Mesenchymal stem cell (in vitro differentiated cells and primary cell): ENCODE data around the gene TCEAL1.
A peak's percentile ranks its signal among the peaks of the same experiment; 100 is the strongest.
"Not testable (repeated sequence)": the region's sequence is repeated elsewhere in the genome, so short reads cannot be mapped to it uniquely, and the experiment has no call there.

ENCODE experiments used
- DNase-seq: peaks from one replicate; pipeline ENCODE4 v3.0.0-alpha.2; 2013
- H2AFZ ChIP-seq: one replicate; pipeline ENCODE4 v1.6.1; 2013; ENCODE audit warnings: low read depth, mild to moderate bottlenecking, control low read depth, inconsistent platforms, low read length, moderate library complexity
- H2AK5ac ChIP-seq: 2 replicates; pipeline ENCODE4 v1.6.1; 2013; ENCODE audit warnings: low read length, moderate library complexity, mild to moderate bottlenecking, inconsistent platforms; ENCODE audit not compliant: severe bottlenecking
- H2BK120ac ChIP-seq: one replicate; pipeline ENCODE4 v1.6.1; 2013; ENCODE audit warnings: low read depth, mild to moderate bottlenecking, inconsistent platforms, low read length, moderate library complexity
- H2BK12ac ChIP-seq, 2 experiments: one replicate each; pipeline ENCODE4 v1.6.1; 2013; ENCODE audit warnings: inconsistent platforms in 2 of 2, low read length in 2 of 2, mild to moderate bottlenecking in 2 of 2, moderate library complexity in 2 of 2, control low read depth in 1 of 2
- H2BK15ac ChIP-seq: one replicate; pipeline ENCODE4 v1.6.1; 2013; ENCODE audit warnings: mild to moderate bottlenecking, low read depth, inconsistent platforms; ENCODE audit not compliant: poor library complexity, severe bottlenecking
- H2BK5ac ChIP-seq: 2 replicates; pipeline ENCODE4 v1.6.1; 2013; ENCODE audit warnings: low read depth, mild to moderate bottlenecking, low read length, control low read depth, inconsistent platforms; ENCODE audit not compliant: poor library complexity, severe bottlenecking
- H3K14ac ChIP-seq, 2 experiments: one replicate each; pipeline ENCODE4 v1.6.1; 2013; ENCODE audit warnings: inconsistent platforms in 2 of 2, low read length in 2 of 2, control low read depth in 1 of 2, mild to moderate bottlenecking in 1 of 2, moderate library complexity in 1 of 2
- H3K18ac ChIP-seq, 2 experiments: one replicate each; pipeline ENCODE4 v1.6.1; 2013; ENCODE audit warnings: inconsistent platforms in 2 of 2, low read length in 2 of 2, control low read depth in 1 of 2, low read depth in 1 of 2, mild to moderate bottlenecking in 1 of 2
- H3K23ac ChIP-seq, 2 experiments: one replicate each; pipeline ENCODE4 v1.6.1; 2013; ENCODE audit warnings: inconsistent platforms in 2 of 2, low read length in 2 of 2, mild to moderate bottlenecking in 2 of 2, moderate library complexity in 2 of 2, control low read depth in 1 of 2
- H3K27ac ChIP-seq: 2 replicates; pipeline ENCODE4 v1.5.1; 2013; ENCODE audit warnings: mild to moderate bottlenecking, moderate library complexity, low read length, control low read depth, inconsistent platforms; ENCODE audit not compliant: poor library complexity, severe bottlenecking
- H3K27me3 ChIP-seq, 2 experiments: 2 replicates each; pipeline versions ENCODE4 v1.6.1 to v1.7.0; 2013; ENCODE audit warnings: low read length in 2 of 2, mild to moderate bottlenecking in 2 of 2, moderate library complexity in 2 of 2, control low read depth in 1 of 2, inconsistent platforms in 1 of 2; ENCODE audit not compliant: control insufficient read depth in 1 of 2, insufficient read depth in 1 of 2
- H3K36me3 ChIP-seq, 2 experiments: 2 replicates each; pipeline versions ENCODE4 v1.6.1 to v1.7.0; 2013; ENCODE audit warnings: low read length in 2 of 2, control low read depth in 1 of 2, inconsistent platforms in 1 of 2, low read depth in 1 of 2, mild to moderate bottlenecking in 1 of 2; ENCODE audit not compliant: insufficient read depth in 2 of 2, control insufficient read depth in 1 of 2
- H3K4ac ChIP-seq, 2 experiments: one replicate each; pipeline ENCODE4 v1.6.1; 2013; ENCODE audit warnings: inconsistent platforms in 2 of 2, low read length in 2 of 2, mild to moderate bottlenecking in 2 of 2, moderate library complexity in 2 of 2, control low read depth in 1 of 2, low read depth in 1 of 2
- H3K4me1 ChIP-seq: 2 replicates; pipeline ENCODE4 v1.6.1; 2013; ENCODE audit warnings: low read depth, low read length, control low read depth; ENCODE audit not compliant: control insufficient read depth, insufficient read depth
- H3K4me2 ChIP-seq: 2 replicates; pipeline ENCODE4 v1.6.1; 2013; ENCODE audit warnings: low read length, mild to moderate bottlenecking, inconsistent platforms; ENCODE audit not compliant: poor library complexity, severe bottlenecking
- H3K4me3 ChIP-seq, 2 experiments: 2 replicates each; pipeline versions ENCODE4 v1.5.1 to v1.7.0; 2013; ENCODE audit warnings: low read length in 2 of 2, mild to moderate bottlenecking in 2 of 2, control low read depth in 1 of 2, low read depth in 1 of 2; ENCODE audit not compliant: insufficient read depth in 1 of 2
- H3K79me1 ChIP-seq: replicated peaks from 2 replicates; pipeline ENCODE4 v1.6.1; 2013; ENCODE audit warnings: mild to moderate bottlenecking, control low read depth, low read length, inconsistent platforms; ENCODE audit not compliant: poor library complexity, severe bottlenecking
- H3K9ac ChIP-seq: 2 replicates; pipeline ENCODE4 v1.7.0; 2013; ENCODE audit warnings: mild to moderate bottlenecking, low read length, moderate library complexity
- H3K9me3 ChIP-seq: 2 replicates; pipeline ENCODE4 v1.7.0; 2013; ENCODE audit warnings: mild to moderate bottlenecking, low read length; ENCODE audit not compliant: control insufficient read depth
- H4K8ac ChIP-seq: one replicate; pipeline ENCODE4 v1.6.1; 2013; ENCODE audit warnings: inconsistent platforms, mild to moderate bottlenecking, low read length, moderate library complexity
- H4K91ac ChIP-seq: one replicate; pipeline ENCODE4 v1.6.1; 2013; ENCODE audit warnings: mild to moderate bottlenecking, low read length, inconsistent platforms
- WGBS: methylation state at CpG from one replicate; pipeline ENCODE4 v1.1.7; 2013; ENCODE audit warnings: mixed read lengths; 5-methylcytosine and 5-hydroxymethylcytosine counted together

The TCEAL1 gene

DNA sequence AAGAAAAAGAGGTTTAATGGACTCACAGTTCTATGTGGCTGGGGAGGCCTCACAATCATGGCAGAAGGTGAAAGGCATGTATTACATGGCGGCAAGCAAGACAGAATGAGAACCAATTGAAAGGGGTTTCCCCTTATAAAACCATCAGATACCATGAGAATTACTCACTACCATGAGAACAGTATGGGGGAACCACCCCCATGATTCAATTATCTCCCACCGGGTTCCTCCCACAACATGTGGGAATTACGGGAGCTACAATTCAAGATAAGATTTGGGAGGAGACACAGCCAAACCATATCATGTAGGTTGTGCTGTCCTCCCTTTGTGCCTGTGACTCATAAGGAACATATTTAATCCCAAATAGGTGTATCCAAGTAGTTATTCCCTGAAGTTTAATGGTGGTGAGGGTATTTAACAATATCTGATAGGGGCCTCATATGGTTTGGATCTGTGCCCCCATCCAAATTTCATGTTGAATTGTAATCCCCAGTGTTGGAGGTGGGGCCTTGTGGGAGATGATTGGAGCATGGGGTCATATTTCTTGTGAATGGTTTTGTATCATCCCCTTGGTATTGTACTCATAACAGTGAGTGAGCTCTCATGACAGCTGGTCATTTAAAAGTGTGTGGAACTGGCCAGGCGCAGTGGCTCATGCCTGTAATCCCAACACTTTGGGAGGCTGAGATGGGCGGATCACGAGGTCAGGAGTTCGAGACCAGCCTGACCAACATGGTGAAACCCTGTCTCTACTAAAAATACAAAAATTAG is 26.6 kb downstream of the TCEAL1 start:
- not testable (repeated sequence) for H2BK120ac ChIP-seq, H2BK15ac ChIP-seq, H3K4ac ChIP-seq, H3K9ac ChIP-seq, H3K4me3 ChIP-seq, H2AK5ac ChIP-seq, H3K4me1 ChIP-seq, H3K14ac ChIP-seq, H2AFZ ChIP-seq, H2BK12ac ChIP-seq, DNase-seq, H2BK5ac ChIP-seq, H3K18ac ChIP-seq, H3K36me3 ChIP-seq, H3K79me1 ChIP-seq, H3K27ac ChIP-seq, H3K23ac ChIP-seq, H3K9me3 ChIP-seq, H3K27me3 ChIP-seq, H3K4me2 ChIP-seq, H4K8ac ChIP-seq, H4K91ac ChIP-seq
- WGBS = 100% methylated on average over 2 of the region's 7 CpGs

DNA sequence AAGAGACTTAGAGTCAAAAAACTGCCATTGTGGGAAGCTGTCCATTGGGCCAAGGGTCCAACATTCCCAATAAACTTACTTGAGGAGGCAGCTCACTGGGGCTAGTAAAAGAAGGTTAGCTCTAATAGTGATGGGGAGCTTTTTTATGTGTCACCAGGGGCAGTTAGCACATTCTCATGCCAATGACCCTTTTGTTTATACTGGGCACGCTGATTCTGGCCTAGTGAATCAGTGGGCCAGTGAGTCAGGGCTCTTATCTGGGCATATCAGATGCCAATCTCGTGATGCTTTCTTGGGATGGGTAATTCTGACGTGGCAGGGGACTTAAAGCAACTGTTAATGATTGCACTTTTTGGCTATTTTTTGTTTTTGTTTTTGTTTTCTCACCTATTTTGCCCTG is 27.8 kb downstream of the TCEAL1 start:
- H3K23ac ChIP-seq = no peak overlapping the region
- no peak overlapping the region for H3K27ac ChIP-seq
- peaks cover 0 to 6% of the 10 kb centered on the region in 2 experiments for H3K27me3 ChIP-seq
- H2BK12ac ChIP-seq = no peak overlapping the region
- no peak overlapping the region for H2AFZ ChIP-seq
- no peaks in the 10 kb centered on the region for H3K9me3 ChIP-seq
- peak; percentile 71 for DNase-seq
- H4K8ac ChIP-seq = no peak overlapping the region
- no peak overlapping the region for H3K4ac ChIP-seq
- 0% methylated on average over 2 of the region's 3 CpGs for WGBS
- no peaks in the 10 kb centered on the region for H3K36me3 ChIP-seq
- no peak overlapping the region for H2BK120ac ChIP-seq
- H3K4me3 ChIP-seq = no peak overlapping the region
- no peak overlapping the region for H3K4me2 ChIP-seq
- no peak overlapping the region for H4K91ac ChIP-seq
- H2BK5ac ChIP-seq = no peak overlapping the region
- no peak overlapping the region for H2AK5ac ChIP-seq
- H3K14ac ChIP-seq = no peak overlapping the region
- H3K79me1 ChIP-seq = no peaks in the 10 kb centered on the region
- no peak overlapping the region for H3K9ac ChIP-seq
- no peak overlapping the region for H3K18ac ChIP-seq
- no peaks in the 10 kb centered on the region for H3K4me1 ChIP-seq
- H2BK15ac ChIP-seq = no peak overlapping the region

DNA sequence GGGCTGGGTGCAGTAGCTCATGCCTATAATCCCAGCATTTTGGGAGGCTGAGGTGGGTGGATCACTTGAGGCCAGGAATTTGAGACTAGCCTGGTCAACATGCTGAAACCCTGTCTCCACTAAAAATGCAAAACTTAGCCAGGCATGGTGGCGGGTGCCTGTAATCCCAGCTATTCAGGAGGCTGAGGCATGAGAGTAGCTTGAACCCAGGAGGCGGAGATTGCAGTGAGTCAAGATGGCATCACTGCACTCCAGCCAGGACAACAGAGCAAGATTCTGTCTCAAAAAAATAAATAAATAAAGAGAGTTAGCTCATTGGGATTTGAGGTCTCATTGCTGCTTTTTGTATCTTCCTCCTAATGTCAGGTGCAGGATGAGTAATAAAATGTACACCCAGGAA is 28.3 kb downstream of the TCEAL1 start:
- H3K9ac ChIP-seq, H4K8ac ChIP-seq, H2AFZ ChIP-seq, H3K27me3 ChIP-seq, H3K27ac ChIP-seq, H3K18ac ChIP-seq, H3K4me2 ChIP-seq, H3K36me3 ChIP-seq, H4K91ac ChIP-seq, DNase-seq, H2BK120ac ChIP-seq, H2BK15ac ChIP-seq, H3K4me1 ChIP-seq, H2BK12ac ChIP-seq, H3K14ac ChIP-seq, H3K9me3 ChIP-seq, H3K23ac ChIP-seq, H3K4ac ChIP-seq, H3K4me3 ChIP-seq, H2AK5ac ChIP-seq, H3K79me1 ChIP-seq, H2BK5ac ChIP-seq: not testable (repeated sequence)
- WGBS = 79% methylated on average over 2 of the region's 2 CpGs

DNA sequence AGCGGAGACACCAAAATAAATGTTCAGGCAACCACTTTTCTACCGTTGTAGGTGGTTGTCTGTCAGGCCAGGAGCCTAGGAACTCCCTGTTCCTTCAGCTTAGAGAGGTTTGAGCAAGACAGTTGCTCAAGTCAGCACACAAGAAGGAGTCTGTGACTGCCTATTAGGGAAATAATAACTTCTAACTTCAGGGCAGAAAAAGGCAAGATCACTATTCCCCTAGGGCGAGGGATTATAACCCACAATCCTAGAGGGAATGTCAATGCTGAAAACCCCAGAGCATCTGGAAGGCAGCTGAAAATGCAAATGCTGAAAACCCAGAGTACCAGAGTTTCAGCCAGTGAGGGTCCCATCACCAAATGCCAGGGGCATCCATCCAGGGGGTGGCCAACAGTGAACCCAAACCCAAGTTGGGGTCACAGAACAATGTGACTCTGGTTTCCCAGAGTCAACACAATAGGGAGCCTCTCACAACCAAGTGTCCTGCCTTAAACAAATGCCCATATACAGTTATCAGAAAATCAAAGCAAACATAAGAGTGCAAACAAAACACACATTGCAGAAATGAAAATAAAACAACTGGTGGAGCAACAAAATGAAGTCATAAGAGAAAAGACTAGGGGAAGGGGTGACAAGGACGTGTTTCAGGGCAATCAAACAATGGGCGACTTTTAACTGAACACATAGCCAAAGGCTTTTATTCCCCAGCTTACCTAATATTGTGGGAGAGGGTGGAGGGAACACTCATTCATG is 30.1 kb downstream of the TCEAL1 start:
- no peak for DNase-seq
- no peak overlapping the region for H4K8ac ChIP-seq
- H3K27me3 ChIP-seq = peaks cover 0 to 13% of the 10 kb centered on the region in 2 experiments
- H2BK15ac ChIP-seq = no peak overlapping the region
- no peak overlapping the region for H3K18ac ChIP-seq
- no peak overlapping the region for H2BK5ac ChIP-seq
- H3K4me2 ChIP-seq = no peak overlapping the region
- H3K79me1 ChIP-seq = no peaks in the 10 kb centered on the region
- no peak overlapping the region for H2BK12ac ChIP-seq
- no peaks in the 10 kb centered on the region for H3K9me3 ChIP-seq
- H2AFZ ChIP-seq = no peak overlapping the region
- H3K23ac ChIP-seq = no peak overlapping the region
- H2BK120ac ChIP-seq = no peak overlapping the region
- 94% methylated on average over 3 of the region's 5 CpGs for WGBS
- no peaks in the 10 kb centered on the region for H3K4me1 ChIP-seq
- no peak overlapping the region for H2AK5ac ChIP-seq
- no peak overlapping the region for H3K14ac ChIP-seq
- H3K4me3 ChIP-seq = no peak overlapping the region
- no peak overlapping the region for H3K4ac ChIP-seq
- H3K36me3 ChIP-seq = no peaks in the 10 kb centered on the region
- no peak overlapping the region for H3K9ac ChIP-seq
- no peak overlapping the region for H3K27ac ChIP-seq
- no peak overlapping the region for H4K91ac ChIP-seq
